ENCODE measurements around the gene RNF4.

DNA sequence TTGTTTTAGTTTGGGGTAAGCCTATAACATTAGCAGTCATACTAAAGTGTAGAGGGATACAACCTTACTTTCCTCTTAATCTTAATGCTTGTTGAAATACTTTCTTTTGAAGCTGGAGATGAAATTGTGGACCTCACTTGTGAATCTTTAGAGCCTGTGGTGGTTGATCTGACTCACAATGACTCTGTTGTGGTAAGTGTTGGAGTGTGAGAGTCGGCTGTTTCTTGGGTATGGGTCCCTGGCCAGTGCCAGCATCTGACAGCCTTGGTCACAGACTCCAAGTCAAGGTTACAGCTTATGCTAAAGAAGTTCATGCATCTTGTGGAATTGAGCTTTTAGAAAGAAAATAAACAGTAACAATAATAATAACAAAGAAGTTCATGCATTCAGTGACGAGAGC is 31.6 kb downstream of the RNF4 start:
- TF ChIP-seq, protein P1, sequence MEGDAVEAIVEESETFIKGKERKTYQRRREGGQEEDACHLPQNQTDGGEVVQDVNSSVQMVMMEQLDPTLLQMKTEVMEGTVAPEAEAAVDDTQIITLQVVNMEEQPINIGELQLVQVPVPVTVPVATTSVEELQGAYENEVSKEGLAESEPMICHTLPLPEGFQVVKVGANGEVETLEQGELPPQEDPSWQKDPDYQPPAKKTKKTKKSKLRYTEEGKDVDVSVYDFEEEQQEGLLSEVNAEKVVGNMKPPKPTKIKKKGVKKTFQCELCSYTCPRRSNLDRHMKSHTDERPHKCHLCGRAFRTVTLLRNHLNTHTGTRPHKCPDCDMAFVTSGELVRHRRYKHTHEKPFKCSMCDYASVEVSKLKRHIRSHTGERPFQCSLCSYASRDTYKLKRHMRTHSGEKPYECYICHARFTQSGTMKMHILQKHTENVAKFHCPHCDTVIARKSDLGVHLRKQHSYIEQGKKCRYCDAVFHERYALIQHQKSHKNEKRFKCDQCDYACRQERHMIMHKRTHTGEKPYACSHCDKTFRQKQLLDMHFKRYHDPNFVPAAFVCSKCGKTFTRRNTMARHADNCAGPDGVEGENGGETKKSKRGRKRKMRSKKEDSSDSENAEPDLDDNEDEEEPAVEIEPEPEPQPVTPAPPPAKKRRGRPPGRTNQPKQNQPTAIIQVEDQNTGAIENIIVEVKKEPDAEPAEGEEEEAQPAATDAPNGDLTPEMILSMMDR (IDR thresholded peaks at IDR 0.05), result no peak
- no peak for TF ChIP-seq EP300 (IDR thresholded peaks at IDR 0.05)
